Astrocyte of the spinal cord (primary cell): ENCODE data around the gene SYT8.

Experiments used
- DNase-seq: peaks from one replicate; pipeline ENCODE4 v3.0.0; 2011; ENCODE audit warnings: low read depth, low spot score
- H3K4me3 ChIP-seq: 2 replicates; pipeline ENCODE4 v1.5.1; 2011; ENCODE audit warnings: low read depth, mild to moderate bottlenecking, low read length, moderate library complexity
- in situ Hi-C: cut with HindIII; loops from 2 replicates; pipeline ENCODE4 v1.10.0; 2017; ENCODE audit warnings: low sequenced_read_pairs
- TF ChIP-seq, protein P1 (sequence below): IDR thresholded peaks from 2 replicates; pipeline ENCODE4 v1.5.1; 2012; ENCODE audit warnings: low read depth, mild to moderate bottlenecking, low read length, inconsistent platforms

Gene SYT8

DNA sequence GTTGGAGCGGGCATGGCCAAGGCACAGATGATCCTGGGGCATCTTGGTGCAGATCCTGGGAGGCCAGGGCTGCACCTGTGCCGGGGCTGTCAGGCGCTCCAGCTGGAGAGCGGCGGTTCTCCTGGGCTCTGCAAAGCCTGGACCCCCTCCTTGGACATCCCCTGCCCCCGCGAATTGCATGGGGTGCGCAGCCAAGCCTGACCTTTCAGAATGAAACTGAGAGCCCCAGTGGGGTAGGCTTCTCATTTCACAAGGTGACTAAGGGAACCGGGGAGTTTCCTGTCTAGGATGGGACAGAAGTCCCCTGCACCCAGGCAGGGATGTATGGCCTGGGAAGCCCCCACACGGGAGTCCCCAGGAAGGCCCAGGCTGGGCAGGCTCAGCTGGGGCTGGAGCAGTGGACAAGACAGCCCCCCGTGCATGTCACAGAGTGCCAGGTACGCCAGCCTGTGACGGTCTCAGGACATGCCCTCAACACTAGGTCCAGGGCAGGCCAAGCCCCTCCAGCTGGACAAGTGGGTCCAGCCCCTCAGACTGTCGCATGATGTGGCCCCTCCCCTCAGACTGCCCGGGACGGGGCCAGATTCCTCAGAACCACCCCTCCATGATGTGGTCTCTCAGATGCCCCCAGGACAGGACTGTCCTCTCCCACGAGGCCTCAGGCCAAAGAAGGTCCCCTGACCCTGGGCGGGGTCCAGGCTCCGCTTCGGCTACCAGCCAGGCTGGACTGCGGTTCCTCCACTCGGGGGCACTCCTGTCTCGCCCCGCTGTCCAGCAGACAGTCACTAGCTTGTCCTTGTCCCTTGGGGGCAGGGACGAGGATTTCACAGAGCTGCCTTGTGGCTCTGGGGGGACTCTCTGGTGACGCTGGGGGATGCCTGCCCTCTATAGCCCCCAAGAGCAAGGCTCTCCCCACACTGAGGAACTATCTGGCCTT, 20.4 kb downstream of the SYT8 start:
- no peak overlapping the region for H3K4me3 ChIP-seq
- in situ Hi-C loops = no loop called here
- TF ChIP-seq, protein P1, sequence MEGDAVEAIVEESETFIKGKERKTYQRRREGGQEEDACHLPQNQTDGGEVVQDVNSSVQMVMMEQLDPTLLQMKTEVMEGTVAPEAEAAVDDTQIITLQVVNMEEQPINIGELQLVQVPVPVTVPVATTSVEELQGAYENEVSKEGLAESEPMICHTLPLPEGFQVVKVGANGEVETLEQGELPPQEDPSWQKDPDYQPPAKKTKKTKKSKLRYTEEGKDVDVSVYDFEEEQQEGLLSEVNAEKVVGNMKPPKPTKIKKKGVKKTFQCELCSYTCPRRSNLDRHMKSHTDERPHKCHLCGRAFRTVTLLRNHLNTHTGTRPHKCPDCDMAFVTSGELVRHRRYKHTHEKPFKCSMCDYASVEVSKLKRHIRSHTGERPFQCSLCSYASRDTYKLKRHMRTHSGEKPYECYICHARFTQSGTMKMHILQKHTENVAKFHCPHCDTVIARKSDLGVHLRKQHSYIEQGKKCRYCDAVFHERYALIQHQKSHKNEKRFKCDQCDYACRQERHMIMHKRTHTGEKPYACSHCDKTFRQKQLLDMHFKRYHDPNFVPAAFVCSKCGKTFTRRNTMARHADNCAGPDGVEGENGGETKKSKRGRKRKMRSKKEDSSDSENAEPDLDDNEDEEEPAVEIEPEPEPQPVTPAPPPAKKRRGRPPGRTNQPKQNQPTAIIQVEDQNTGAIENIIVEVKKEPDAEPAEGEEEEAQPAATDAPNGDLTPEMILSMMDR = no peak
- no peak for DNase-seq

DNA sequence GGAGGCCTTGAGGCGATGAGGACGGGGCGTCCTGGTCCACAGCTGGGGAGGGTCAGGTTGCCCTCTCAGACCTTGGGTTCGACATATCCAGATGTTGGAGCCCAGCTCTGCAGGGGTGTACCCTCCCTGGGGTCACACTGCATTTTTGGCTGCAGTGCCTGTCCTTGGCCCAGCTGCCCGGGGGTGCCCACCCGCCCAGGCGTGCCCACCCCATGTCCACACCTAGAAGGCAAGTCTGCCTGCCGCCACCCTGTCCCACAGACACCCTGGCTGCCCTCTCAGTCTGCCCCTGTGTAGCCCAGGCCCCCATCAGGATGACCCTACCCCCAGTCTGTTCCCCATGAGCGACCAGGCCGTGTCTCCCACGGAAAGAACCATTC, 21.1 kb downstream of the SYT8 start:
- TF ChIP-seq, protein P1 = no peak
- in situ Hi-C loops = no loop called here
- H3K4me3 ChIP-seq = no peak overlapping the region
- no peak for DNase-seq

DNA sequence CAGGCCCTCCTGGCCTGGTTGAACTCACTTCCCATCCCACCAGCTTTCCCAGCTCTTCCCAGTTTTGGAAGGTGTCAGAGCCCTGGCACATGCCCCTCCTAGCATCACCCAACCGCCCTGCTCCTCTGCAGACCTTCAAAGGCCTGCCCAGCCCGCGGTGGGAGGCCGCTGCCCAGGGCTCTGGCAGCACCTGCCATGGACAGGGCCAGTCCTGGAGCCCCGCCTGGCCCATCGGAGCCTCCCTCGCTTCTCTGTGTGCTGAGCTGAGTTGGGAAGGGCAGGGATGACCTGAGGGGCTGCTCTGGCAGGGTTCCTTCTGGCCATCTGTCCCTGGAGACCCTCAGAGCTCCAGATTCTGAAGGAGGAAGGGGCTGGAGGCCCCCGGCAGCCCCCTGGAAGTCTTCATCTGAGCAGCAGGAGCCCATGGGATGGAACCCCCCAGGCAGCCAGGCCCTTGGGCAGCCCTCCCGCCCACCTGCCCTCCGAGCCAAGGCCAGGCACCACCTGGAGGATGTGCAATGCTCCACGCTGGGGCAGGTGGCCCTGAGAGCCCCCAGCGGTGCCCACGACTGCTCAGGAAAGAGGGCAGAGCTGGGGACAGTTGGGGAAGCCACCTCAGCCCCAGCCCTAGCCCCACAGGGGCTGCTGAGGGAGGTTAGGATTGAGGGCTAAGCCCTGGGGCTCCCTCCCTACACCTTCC, 21.7 kb downstream of the SYT8 start:
- no peak overlapping the region for H3K4me3 ChIP-seq
- in situ Hi-C loops = no loop called here
- TF ChIP-seq, protein P1 = no peak
- DNase-seq = no peak

DNA sequence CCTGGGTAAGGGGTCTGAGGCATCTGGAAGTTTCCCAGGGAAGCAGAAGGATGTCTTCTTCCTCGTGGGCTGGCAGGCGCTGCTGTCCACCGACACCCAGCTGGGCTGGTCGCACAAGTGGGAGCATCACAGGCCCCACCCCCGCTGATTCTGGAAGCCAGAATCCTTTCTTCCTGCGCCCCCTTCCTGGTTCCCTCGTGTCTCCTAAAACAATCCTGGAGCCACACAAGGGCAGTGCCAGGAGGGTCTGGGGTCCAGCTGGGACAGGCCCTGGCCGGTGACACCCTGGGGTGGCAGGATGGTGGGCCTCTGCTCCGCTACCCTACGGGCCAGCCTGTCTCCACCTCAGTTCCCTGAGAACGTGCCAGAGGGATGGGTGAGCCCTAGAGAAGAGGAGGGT, 22.3 kb downstream of the SYT8 start:
- TF ChIP-seq, protein P1 = no peak
- in situ Hi-C loops = no loop called here
- no peak for DNase-seq
- H3K4me3 ChIP-seq = no peak overlapping the region

DNA sequence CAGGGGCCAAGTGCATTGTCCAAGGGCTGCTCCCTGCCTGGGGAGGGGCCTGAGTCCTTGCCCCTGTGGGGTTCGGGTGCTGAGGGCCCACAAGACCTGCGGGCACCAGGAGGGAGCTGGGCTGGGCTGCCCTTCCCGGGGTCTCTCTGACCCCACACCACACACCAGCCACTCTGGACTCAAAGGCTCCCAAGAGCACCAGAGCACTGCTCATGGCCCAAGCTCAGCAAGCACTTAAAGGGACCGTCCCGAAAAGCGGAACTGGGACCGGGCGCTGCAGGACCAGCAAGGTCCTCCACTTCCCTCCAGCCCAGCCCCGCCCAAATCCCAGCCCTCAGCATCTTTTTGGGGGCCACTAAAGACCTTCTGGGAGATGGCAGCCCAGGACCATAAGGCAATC, 23.4 kb downstream of the SYT8 start:
- TF ChIP-seq, protein P1 = no peak
- in situ Hi-C loops = no loop called here
- H3K4me3 ChIP-seq = no peak overlapping the region
- no peak for DNase-seq

DNA sequence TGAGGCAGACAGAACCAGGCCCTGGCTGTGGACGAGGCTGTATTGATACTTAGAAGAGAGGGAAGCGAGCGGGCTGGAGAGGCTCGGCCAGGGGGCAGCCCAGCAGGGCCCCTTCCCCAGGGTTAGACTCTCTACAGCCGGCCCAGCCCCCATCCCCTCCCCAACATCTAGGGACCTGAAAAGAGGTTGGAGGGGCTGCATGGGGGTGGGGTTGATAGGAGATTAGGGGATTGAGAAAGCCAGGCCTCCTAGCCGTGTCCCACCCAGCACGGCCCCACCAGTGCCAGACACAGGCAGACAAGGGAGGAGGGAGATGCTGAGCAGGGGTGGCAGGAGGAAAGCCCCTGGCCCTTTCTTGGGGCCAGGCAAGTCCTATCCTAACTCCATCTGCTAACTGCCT, 23.8 kb downstream of the SYT8 start:
- no peak for DNase-seq
- in situ Hi-C loops = no loop called here
- H3K4me3 ChIP-seq = no peak overlapping the region
- TF ChIP-seq, protein P1 = no peak
